ENCODE data around the gene ZNF467.

DNA sequence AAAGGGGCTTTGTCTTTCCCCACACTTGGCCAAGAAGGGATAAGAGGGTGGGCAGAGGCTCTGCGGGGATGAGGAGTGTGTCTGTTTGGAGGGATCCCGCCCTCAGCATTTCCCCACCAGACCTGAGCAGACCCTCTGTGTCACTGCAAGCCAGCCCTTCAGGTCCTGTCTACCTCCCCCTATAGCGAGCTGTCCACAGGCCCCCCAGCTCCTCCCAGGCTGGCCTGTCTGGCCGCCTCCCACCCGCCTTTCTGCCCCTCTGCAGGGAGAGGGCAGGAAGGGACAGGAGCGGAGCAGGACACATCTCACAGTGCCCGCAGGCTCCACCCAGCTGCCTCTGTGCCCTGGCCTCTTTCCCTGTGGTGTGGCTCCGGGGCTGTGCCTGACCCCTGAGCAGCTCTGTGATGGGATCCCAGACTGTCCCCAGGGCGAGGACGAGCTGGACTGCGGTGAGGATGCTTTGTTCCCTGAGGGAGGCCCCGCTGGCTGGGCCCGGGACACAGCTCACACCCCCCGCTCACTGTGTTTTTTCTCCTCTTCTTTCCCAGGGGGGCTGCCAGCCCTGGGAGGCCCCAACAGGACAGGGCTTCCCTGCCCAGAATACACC lies 17.5 kb upstream of the ZNF467 start:
- TF ChIP-seq, protein P1, sequence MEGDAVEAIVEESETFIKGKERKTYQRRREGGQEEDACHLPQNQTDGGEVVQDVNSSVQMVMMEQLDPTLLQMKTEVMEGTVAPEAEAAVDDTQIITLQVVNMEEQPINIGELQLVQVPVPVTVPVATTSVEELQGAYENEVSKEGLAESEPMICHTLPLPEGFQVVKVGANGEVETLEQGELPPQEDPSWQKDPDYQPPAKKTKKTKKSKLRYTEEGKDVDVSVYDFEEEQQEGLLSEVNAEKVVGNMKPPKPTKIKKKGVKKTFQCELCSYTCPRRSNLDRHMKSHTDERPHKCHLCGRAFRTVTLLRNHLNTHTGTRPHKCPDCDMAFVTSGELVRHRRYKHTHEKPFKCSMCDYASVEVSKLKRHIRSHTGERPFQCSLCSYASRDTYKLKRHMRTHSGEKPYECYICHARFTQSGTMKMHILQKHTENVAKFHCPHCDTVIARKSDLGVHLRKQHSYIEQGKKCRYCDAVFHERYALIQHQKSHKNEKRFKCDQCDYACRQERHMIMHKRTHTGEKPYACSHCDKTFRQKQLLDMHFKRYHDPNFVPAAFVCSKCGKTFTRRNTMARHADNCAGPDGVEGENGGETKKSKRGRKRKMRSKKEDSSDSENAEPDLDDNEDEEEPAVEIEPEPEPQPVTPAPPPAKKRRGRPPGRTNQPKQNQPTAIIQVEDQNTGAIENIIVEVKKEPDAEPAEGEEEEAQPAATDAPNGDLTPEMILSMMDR (IDR thresholded peaks at IDR 0.05), result no peak
- no peak for TF ChIP-seq SIN3A (IDR thresholded peaks at IDR 0.05; ENCODE audit: borderline replicate concordance, insufficient read depth, low read depth, low read length)
- TF ChIP-seq, protein P2, sequence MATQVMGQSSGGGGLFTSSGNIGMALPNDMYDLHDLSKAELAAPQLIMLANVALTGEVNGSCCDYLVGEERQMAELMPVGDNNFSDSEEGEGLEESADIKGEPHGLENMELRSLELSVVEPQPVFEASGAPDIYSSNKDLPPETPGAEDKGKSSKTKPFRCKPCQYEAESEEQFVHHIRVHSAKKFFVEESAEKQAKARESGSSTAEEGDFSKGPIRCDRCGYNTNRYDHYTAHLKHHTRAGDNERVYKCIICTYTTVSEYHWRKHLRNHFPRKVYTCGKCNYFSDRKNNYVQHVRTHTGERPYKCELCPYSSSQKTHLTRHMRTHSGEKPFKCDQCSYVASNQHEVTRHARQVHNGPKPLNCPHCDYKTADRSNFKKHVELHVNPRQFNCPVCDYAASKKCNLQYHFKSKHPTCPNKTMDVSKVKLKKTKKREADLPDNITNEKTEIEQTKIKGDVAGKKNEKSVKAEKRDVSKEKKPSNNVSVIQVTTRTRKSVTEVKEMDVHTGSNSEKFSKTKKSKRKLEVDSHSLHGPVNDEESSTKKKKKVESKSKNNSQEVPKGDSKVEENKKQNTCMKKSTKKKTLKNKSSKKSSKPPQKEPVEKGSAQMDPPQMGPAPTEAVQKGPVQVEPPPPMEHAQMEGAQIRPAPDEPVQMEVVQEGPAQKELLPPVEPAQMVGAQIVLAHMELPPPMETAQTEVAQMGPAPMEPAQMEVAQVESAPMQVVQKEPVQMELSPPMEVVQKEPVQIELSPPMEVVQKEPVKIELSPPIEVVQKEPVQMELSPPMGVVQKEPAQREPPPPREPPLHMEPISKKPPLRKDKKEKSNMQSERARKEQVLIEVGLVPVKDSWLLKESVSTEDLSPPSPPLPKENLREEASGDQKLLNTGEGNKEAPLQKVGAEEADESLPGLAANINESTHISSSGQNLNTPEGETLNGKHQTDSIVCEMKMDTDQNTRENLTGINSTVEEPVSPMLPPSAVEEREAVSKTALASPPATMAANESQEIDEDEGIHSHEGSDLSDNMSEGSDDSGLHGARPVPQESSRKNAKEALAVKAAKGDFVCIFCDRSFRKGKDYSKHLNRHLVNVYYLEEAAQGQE (IDR thresholded peaks at IDR 0.05; ENCODE audit: insufficient read depth in 1 of 2, low read depth in 2 of 2, low read length in 1 of 2), result no peak
- no peak for TF ChIP-seq POLR2AphosphoS5 (IDR thresholded peaks at IDR 0.05; ENCODE audit: low read depth, low read length)

Measured in Panc1 (cell line).